K562 (cell line): ENCODE measurements around the gene STS. TPM values are rescaled to one million over a fixed set of nuclear protein-coding genes. Genes with fewer than 3 reads are reported as not detected.

ENCODE experiments used
- ATAC-seq: fragments of 200-7000 bp; cut with Tn5 transposase; 3 replicates; pipeline ENCODE4 v1.9.1; 2020; ENCODE audit warnings: moderate library complexity
- BruUV-seq: library from RNA; stranded (reverse); fragments of 400-500 nt; replicated peaks from 2 replicates; lab custom pipeline; 2021; lab: Mats Ljungman, UMichigan
- CTCF ChIA-PET: fragments of 300-600 bp; formaldehyde crosslinking; extraction: SDS; loops from one replicate; lab custom pipeline; 2021; ENCODE audit warnings: low intra/inter-chr PET ratio; lab: Yijun Ruan, JAX
- POLR2A ChIA-PET: fragments of 300-600, 350-650 bp; sonication (Branson Sonifier 250); formaldehyde crosslinking; extraction: SDS; loops from one replicate; lab custom pipeline; 2021; ENCODE audit warnings: antibody characterized with exemption, inconsistent platforms; lab: Yijun Ruan, JAX
- DNase-seq, 4 experiments: peaks; one replicate each; pipeline versions ENCODE4 v3.0.0 to v3.0.0-alpha.2; 2011 to 2018; ENCODE audit warnings: low spot score in 3 of 4, mixed read lengths in 3 of 4; ENCODE audit errors: extremely low read depth in 1 of 4
- FAIRE-seq: peaks from 2 replicates; lab custom pipeline; 2011; peaks lifted over from hg19 to GRCh38; lab: Jason Lieb, UNC
- H2AFZ ChIP-seq: 2 replicates; pipeline ENCODE4 v1.6.0; 2011; ENCODE audit warnings: low read depth, low read length, control low read depth, inconsistent platforms
- H3K27ac ChIP-seq: fragments of 200-600 bp; 3 replicates; pipeline ENCODE4 v1.8.0; 2011; ENCODE audit warnings: low read depth, mild to moderate bottlenecking, control low read depth, inconsistent platforms, low read length, moderate library complexity, mixed read lengths; ENCODE audit errors: extremely low read depth
- H3K27me3 ChIP-seq, 2 experiments: fragments of 300-600 bp in 1 of 2; 2 replicates in 1 of 2; 3 replicates in 1 of 2; pipeline versions ENCODE4 v1.6.0 to v1.8.0; 2011; ENCODE audit warnings: inconsistent platforms in 2 of 2, low read length in 2 of 2, mild to moderate bottlenecking in 1 of 2, mixed read lengths in 1 of 2, moderate library complexity in 1 of 2; ENCODE audit not compliant: control insufficient read depth in 2 of 2, insufficient read depth in 2 of 2
- H3K36me3 ChIP-seq: fragments of 300-600 bp; 3 replicates; pipeline ENCODE4 v1.8.0; 2011; ENCODE audit warnings: mild to moderate bottlenecking, low read length, inconsistent platforms; ENCODE audit not compliant: control insufficient read depth, insufficient read depth
- H3K4me1 ChIP-seq, 2 experiments: fragments of 200-600 bp in 1 of 2; replicated peaks in 1 of 2; 2 replicates in 1 of 2; 3 replicates in 1 of 2; pipeline versions ENCODE4 v1.5.1 to v1.8.0; 2011; ENCODE audit warnings: inconsistent platforms in 2 of 2, low read length in 2 of 2, mild to moderate bottlenecking in 1 of 2, mixed read lengths in 1 of 2, moderate library complexity in 1 of 2; ENCODE audit not compliant: control insufficient read depth in 2 of 2, insufficient read depth in 2 of 2
- H3K4me2 ChIP-seq: 2 replicates; pipeline ENCODE4 v1.6.1; 2011; ENCODE audit warnings: low read length, control low read depth, inconsistent platforms, mixed read lengths; ENCODE audit not compliant: insufficient read depth
- H3K4me3 ChIP-seq: fragments of 200-600 bp; sonication (generic), shearing (Covaris generic); 2 replicates; pipeline ENCODE4 v1.5.1; 2016; ENCODE audit warnings: control low read depth, inconsistent platforms
- H3K79me2 ChIP-seq: fragments of 200-600 bp; 3 replicates; pipeline ENCODE4 v1.8.0; 2011; ENCODE audit warnings: low read length, inconsistent platforms; ENCODE audit not compliant: control insufficient read depth, insufficient read depth
- H3K9ac ChIP-seq, 2 experiments: 2 replicates each; pipeline versions ENCODE4 v1.6.0 to v1.6.1; 2011; ENCODE audit warnings: low read depth in 2 of 2, low read length in 2 of 2, control low read depth in 1 of 2, inconsistent platforms in 1 of 2, mild to moderate bottlenecking in 1 of 2, mixed read lengths in 1 of 2; ENCODE audit not compliant: insufficient read depth in 1 of 2
- H3K9me1 ChIP-seq: one replicate; pipeline ENCODE4 v1.6.0; 2011; ENCODE audit warnings: inconsistent platforms, mild to moderate bottlenecking, low read length, moderate library complexity; ENCODE audit not compliant: control insufficient read depth, insufficient read depth
- H3K9me3 ChIP-seq: replicated peaks from 2 replicates; pipeline ENCODE4 v1.5.1; 2011; ENCODE audit warnings: low read depth, low read length, inconsistent platforms; ENCODE audit not compliant: control insufficient read depth, insufficient read depth
- H4K20me1 ChIP-seq: replicated peaks from 2 replicates; pipeline ENCODE4 v1.6.1; 2011; ENCODE audit warnings: low read length, inconsistent platforms, mixed read lengths; ENCODE audit not compliant: control insufficient read depth, insufficient read depth
- BDP1 ChIP-seq: IDR thresholded peaks from 3 replicates; pipeline ENCODE4 v1.6.1; 2011; ENCODE audit not compliant: insufficient read length, insufficient read depth
- CC2D1A ChIP-seq: fragments of 450-650 bp; IDR thresholded peaks from 2 replicates; pipeline ENCODE4 v1.6.1; 2017; ENCODE audit warnings: mild to moderate bottlenecking
- CTCF ChIP-seq, 3 experiments: IDR thresholded peaks in 2 of 3; conservative IDR thresholded peaks in 1 of 3; 2 replicates each; pipeline ENCODE4 v1.5.1; 2011 to 2012; ENCODE audit warnings: low read length in 3 of 3, mild to moderate bottlenecking in 3 of 3, control low read depth in 2 of 3, improper control_type of control experiment in 1 of 3, inconsistent platforms in 1 of 3, low read depth in 1 of 3, mixed read lengths in 1 of 3, moderate library complexity in 1 of 3; ENCODE audit not compliant: insufficient read depth in 2 of 3
- DNMT1 ChIP-seq: fragments of 450-650 bp; IDR thresholded peaks from 2 replicates; pipeline ENCODE4 v1.6.1; 2016; ENCODE audit warnings: antibody characterized with exemption, mild to moderate bottlenecking
- NCOA4 ChIP-seq: fragments of 450-650 bp; IDR thresholded peaks from 2 replicates; pipeline ENCODE4 v1.6.1; 2018; ENCODE audit warnings: mild to moderate bottlenecking; ENCODE audit not compliant: partially characterized antibody
- NFATC3 ChIP-seq: fragments of 450-650 bp; IDR thresholded peaks from 2 replicates; pipeline ENCODE4 v1.6.1; 2017; ENCODE audit warnings: mild to moderate bottlenecking
- POLR3A ChIP-seq: IDR thresholded peaks from 2 replicates; pipeline ENCODE4 v1.6.1; 2011; ENCODE audit warnings: borderline replicate concordance, mild to moderate bottlenecking, moderate library complexity; ENCODE audit not compliant: insufficient read length, insufficient read depth; ENCODE audit errors: extremely low read depth
- PURB ChIP-seq: sonication (generic); formaldehyde crosslinking; IDR thresholded peaks from 2 replicates; pipeline ENCODE4 v1.9.0; 2021; ENCODE audit warnings: low read depth, mild to moderate bottlenecking, missing genetic modification reagents
- RAD51 ChIP-seq: fragments of 450-650 bp; IDR thresholded peaks from 2 replicates; pipeline ENCODE4 v1.7.1; 2016; ENCODE audit warnings: low read depth, mild to moderate bottlenecking, borderline replicate concordance
- RFX1 ChIP-seq: fragments of 450-650 bp; IDR thresholded peaks from 2 replicates; pipeline ENCODE4 v1.6.1; 2016; ENCODE audit warnings: mild to moderate bottlenecking, moderate library complexity
- SMARCA5 ChIP-seq: fragments of 450-650 bp; IDR thresholded peaks from 2 replicates; pipeline ENCODE4 v1.6.1; 2016
- ZC3H4 ChIP-seq: sonication (generic); formaldehyde crosslinking; IDR thresholded peaks from 2 replicates; pipeline ENCODE4 v1.9.0; 2021; ENCODE audit warnings: missing genetic modification reagents, borderline replicate concordance
- ZNF445 ChIP-seq: fragments of 250-450 bp; sonication (Bioruptor Pico); IDR thresholded peaks from 2 replicates; pipeline ENCODE4 v1.4.0; 2020; ENCODE audit warnings: low read depth, mild to moderate bottlenecking, moderate library complexity
- ZNF586 ChIP-seq: fragments of 450-650 bp; formaldehyde crosslinking; conservative IDR thresholded peaks from 2 replicates; pipeline ENCODE4 v1.4.0; 2020; ENCODE audit warnings: mild to moderate bottlenecking, moderate library complexity
- ZNF699 ChIP-seq: fragments of 250-450 bp; sonication (Bioruptor Pico); IDR thresholded peaks from 2 replicates; pipeline ENCODE4 v1.8.0; 2021; ENCODE audit warnings: mild to moderate bottlenecking, moderate library complexity; ENCODE audit not compliant: insufficient replicate concordance
- WGBS: fragments of 100-300 bp; shearing (Covaris generic); methylation state at CpG from one replicate; pipeline ENCODE4 v1.1.6; 2016; ENCODE audit warnings: low coverage, mixed read lengths; ENCODE audit not compliant: insufficient coverage; ENCODE audit errors: missing lambda C conversion rate; 5-methylcytosine and 5-hydroxymethylcytosine counted together
- in situ Hi-C: fragments of 300-500 bp; cut with MboI; formaldehyde crosslinking; loops from 4 replicates; pipeline ENCODE4 v1.15.0; 2018; ENCODE audit warnings: inconsistent platforms, mixed read lengths
- intact Hi-C: fragments of 100-400 bp; cut with micrococcal nuclease; formaldehyde crosslinking; loops from 2 replicates; pipeline ENCODE4 v1.14.2; 2022
- polyA plus RNA-seq, 8 experiments: library from polyadenylated mRNA; depleted of rRNA in 4 of 8; stranded (reverse) in 5 of 8; unstranded in 3 of 8; fragments of >200 nt; fragmentation: Nextera tagmentation in 2 of 8; fragmentation: Illumina TruSeq in 1 of 8; extraction: Ambion mirVana in 2 of 8; extraction: Trizol in 1 of 8; gene quantifications; 2 replicates each; pipeline versions ENCODE4 v1.2.1 to v1.2.3, GENCODE V29; 2011 to 2014; ENCODE audit warnings: inconsistent platforms in 1 of 8, missing spikeins in 1 of 8
- total RNA-seq, 7 experiments: library from RNA; depleted of rRNA in 6 of 7; stranded (reverse); fragments of >200 nt in 6 of 7; fragmentation: Illumina TruSeq in 2 of 7; extraction: Trizol in 2 of 7; gene quantifications; 2 replicates each; pipeline versions ENCODE4 v1.2.1 to v1.2.3, GENCODE V29; 2011 to 2021; ENCODE audit warnings: low replicate concordance in 1 of 7

STS gene
- total and polyA plus RNA-seq, 9 of the 15 experiments (the other 6 are each of a cell fraction or from before 2014, with no cell fraction given): 0.14 to 1.3 (median 0.63) TPM

DNA sequence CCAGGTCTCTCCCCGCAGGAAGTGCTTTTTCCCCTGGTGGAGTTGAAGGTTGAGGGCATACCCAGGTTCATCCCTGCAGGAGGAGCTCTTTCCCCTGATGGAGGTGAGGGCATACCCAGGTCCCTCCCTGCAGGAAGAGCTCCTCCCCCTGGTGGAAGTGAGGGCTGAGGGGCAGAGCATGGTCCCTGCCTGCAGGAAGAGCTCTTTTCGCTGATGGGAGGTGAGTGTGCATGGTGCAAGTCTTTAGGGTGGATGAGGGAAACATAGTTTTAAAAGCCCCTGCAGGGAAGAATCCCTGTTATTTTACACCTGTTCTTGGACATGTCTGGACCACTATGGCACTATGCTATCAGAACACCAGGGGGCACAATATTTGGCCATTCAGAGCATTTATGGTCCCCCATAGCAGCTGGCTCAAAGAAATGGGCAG is 44.2 kb downstream of the STS start:
- FAIRE-seq: no peak
- Histone ChIP-seq H3K9me3 (no peaks in the 10 kb centered on the region), H3K9ac (no peak overlapping the region), H3K27ac (no peak overlapping the region), H3K4me1 (no peaks in the 10 kb centered on the region), H3K4me2 (no peak overlapping the region), H3K27me3 (no peaks in the 10 kb centered on the region), H3K79me2 (no peaks in the 10 kb centered on the region), H3K9me1 (no peaks in the 10 kb centered on the region), H3K4me3 (no peak overlapping the region), H3K36me3 (no peaks in the 10 kb centered on the region), H2AFZ (no peak overlapping the region), H4K20me1 (no peaks in the 10 kb centered on the region)
- no peak for DNase-seq
- TF ChIP-seq CTCF (IDR thresholded peaks at IDR 0.05 in 2 of 3, conservative IDR thresholded peaks at IDR 0.05 in 1 of 3; ENCODE audit: insufficient read depth in 2 of 3, low read depth in 1 of 3, low read length in 3 of 3) (peak; percentile 14 to 41 (median 19); a peak in 2 of 6 replicates), BDP1 (no peak), ZC3H4 (CRISPR knock-in tag) (no peak)
- ATAC-seq: peak; percentile 62; the same call in 2 of the 3 replicates
- in situ Hi-C loops (no loop called here), intact Hi-C loops (no loop called here)
- POLR2A ChIA-PET: interaction anchor here (0.7 kb wide), 1 partner anchor 113 kb away, joined by 3 read pairs; no protein-coding TSS in a partner anchor
- WGBS: 0% methylated on average over 1 of the region's 2 CpGs
- CTCF ChIA-PET: no interaction called here
- BruUV-seq: no TSS peak

DNA sequence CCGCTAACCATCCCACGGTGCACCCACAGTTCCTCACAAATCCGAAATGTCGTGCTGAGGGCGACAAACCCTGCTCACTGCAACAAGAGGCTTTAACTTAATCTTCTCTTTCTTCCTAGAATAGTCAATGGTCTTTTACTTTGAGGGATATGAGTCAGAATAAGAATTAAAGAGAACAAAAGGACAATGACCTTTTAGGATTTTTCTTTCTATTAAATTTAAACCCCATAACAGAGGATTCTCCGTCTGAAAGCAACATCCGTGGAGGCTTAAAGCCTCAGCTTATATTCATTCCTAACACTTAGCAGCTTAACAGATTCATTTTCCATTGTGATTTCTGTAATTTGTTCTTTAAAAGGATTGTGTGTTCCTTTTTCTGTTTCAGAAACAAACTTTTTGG is 45.4 kb downstream of the STS start:
- in situ Hi-C loops: no loop called here
- no peaks in the 10 kb centered on the region for H3K9me1 ChIP-seq
- H3K4me2 ChIP-seq: no peak overlapping the region
- no peak overlapping the region for H3K9ac ChIP-seq
- H3K36me3 ChIP-seq: no peaks in the 10 kb centered on the region
- WGBS: 1% methylated on average over 7 of the region's 7 CpGs
- H3K4me3 ChIP-seq: no peak overlapping the region
- no TSS peak for BruUV-seq
- no peak for DNase-seq
- H2AFZ ChIP-seq: no peak overlapping the region
- H3K27ac ChIP-seq: no peak overlapping the region
- H3K4me1 ChIP-seq: no peaks in the 10 kb centered on the region
- TF ChIP-seq DNMT1 (no peak), NCOA4 (no peak), RFX1 (no peak), PURB (CRISPR knock-in tag) (no peak), NFATC3 (no peak), RAD51 (no peak), ZNF445 (CRISPR knock-in tag) (no peak), CC2D1A (no peak), ZNF586 (CRISPR knock-in tag) (no peak), ZNF699 (no peak), POLR3A (no peak), SMARCA5 (no peak)
- TF ChIP-seq, all 486 proteins: peak for 0
- intact Hi-C loops: no loop called here
- POLR2A ChIA-PET: interaction anchor here (1.1 kb wide), 1 partner anchor 29 kb away, joined by 3 read pairs; no protein-coding TSS in a partner anchor
- no peaks in the 10 kb centered on the region for H3K27me3 ChIP-seq
- no peak for ATAC-seq
- H3K9me3 ChIP-seq: no peaks in the 10 kb centered on the region
- no peaks in the 10 kb centered on the region for H3K79me2 ChIP-seq
- no peak for FAIRE-seq
- H4K20me1 ChIP-seq: no peaks in the 10 kb centered on the region
- CTCF ChIA-PET: no interaction called here
